CD4-positive, alpha-beta T cell treated with Interferon alpha-2 for 1 hour (primary cell): ENCODE data around the gene POLR3E.
A peak's percentile ranks its signal among the peaks of the same experiment; 100 is the strongest.

Experiments used
- DNase-seq, 2 donors: peaks; one replicate each; pipeline ENCODE4 v3.0.0-alpha.2; 2020 to 2022

Gene POLR3E

GRCh38 chr16:22297114-22297870 is at the start of gene POLR3E:
Gene POLR3E (plus strand): TSS chr16:22297409. CDS start chr16:22302969, 5,560 bp downstream.
- DNase-seq: peak; percentile 99 to 100

GRCh38 chr16:22250522-22250921 is 46.7 kb upstream of the POLR3E start:
- DNase-seq: no peak

- no peak for DNase-seq
Observed at GRCh38 chr16:22252317-22252716, 44.9 kb upstream of the POLR3E start.

GRCh38 chr16:22253272-22253671 is 43.9 kb upstream of the POLR3E start:
- DNase-seq: no peak

- DNase-seq: no peak
Observed at GRCh38 chr16:22255335-22255734, 41.9 kb upstream of the POLR3E start.

GRCh38 chr16:22257440-22257839 is 39.8 kb upstream of the POLR3E start:
- DNase-seq: no peak

- DNase-seq: no peak
Observed at GRCh38 chr16:22260490-22260889, 36.7 kb upstream of the POLR3E start.

- peak in 1 of 2 donors; percentile 3 for DNase-seq
Observed at GRCh38 chr16:22262460-22262859, 34.7 kb upstream of the POLR3E start.

GRCh38 chr16:22264786-22265185 is 32.4 kb upstream of the POLR3E start:
- no peak for DNase-seq

- DNase-seq: no peak
Observed at GRCh38 chr16:22265351-22265750, 31.9 kb upstream of the POLR3E start.

- DNase-seq: no peak
Observed at GRCh38 chr16:22266546-22266945, 30.7 kb upstream of the POLR3E start.

GRCh38 chr16:22267764-22268163 is 29.4 kb upstream of the POLR3E start:
- no peak for DNase-seq

GRCh38 chr16:22270525-22270924 is 26.7 kb upstream of the POLR3E start:
- no peak for DNase-seq

- no peak for DNase-seq
Observed at GRCh38 chr16:22272870-22273650, 24.1 kb upstream of the POLR3E start.

GRCh38 chr16:22274916-22275315 is 22.3 kb upstream of the POLR3E start:
- no peak for DNase-seq

GRCh38 chr16:22278441-22279230 is 18.6 kb upstream of the POLR3E start:
- no peak for DNase-seq

GRCh38 chr16:22282254-22282892 is 14.8 kb upstream of the POLR3E start:
- no peak for DNase-seq

GRCh38 chr16:22284637-22285036 is 12.6 kb upstream of the POLR3E start:
- no peak for DNase-seq

GRCh38 chr16:22285080-22285479 is 12.1 kb upstream of the POLR3E start:
- DNase-seq: no peak

- no peak for DNase-seq
Observed at GRCh38 chr16:22291020-22291419, 6.2 kb upstream of the POLR3E start.

GRCh38 chr16:22291860-22292318 is 5.3 kb upstream of the POLR3E start:
- DNase-seq: no peak

GRCh38 chr16:22292320-22292719 is 4.9 kb upstream of the POLR3E start:
- no peak for DNase-seq
